Stimulated activated CD8-positive, alpha-beta memory T cell treated with anti-CD3 and anti-CD28 coated beads, Interleukin-15, amount 100 ng/mL, for 48 hours (primary cell): Measurements from ENCODE around the gene HOXA4.

Experiments used
- DNase-seq, 2 donors: peaks; one replicate each; pipeline ENCODE4 v3.0.0-alpha.2; 2020; ENCODE audit warnings: low read depth in 2 of 2

Gene HOXA4

GRCh38 chr7:27117887-27118491 lies 12.6 kb downstream of the HOXA4 start:
- DNase-seq, result no peak

DNA sequence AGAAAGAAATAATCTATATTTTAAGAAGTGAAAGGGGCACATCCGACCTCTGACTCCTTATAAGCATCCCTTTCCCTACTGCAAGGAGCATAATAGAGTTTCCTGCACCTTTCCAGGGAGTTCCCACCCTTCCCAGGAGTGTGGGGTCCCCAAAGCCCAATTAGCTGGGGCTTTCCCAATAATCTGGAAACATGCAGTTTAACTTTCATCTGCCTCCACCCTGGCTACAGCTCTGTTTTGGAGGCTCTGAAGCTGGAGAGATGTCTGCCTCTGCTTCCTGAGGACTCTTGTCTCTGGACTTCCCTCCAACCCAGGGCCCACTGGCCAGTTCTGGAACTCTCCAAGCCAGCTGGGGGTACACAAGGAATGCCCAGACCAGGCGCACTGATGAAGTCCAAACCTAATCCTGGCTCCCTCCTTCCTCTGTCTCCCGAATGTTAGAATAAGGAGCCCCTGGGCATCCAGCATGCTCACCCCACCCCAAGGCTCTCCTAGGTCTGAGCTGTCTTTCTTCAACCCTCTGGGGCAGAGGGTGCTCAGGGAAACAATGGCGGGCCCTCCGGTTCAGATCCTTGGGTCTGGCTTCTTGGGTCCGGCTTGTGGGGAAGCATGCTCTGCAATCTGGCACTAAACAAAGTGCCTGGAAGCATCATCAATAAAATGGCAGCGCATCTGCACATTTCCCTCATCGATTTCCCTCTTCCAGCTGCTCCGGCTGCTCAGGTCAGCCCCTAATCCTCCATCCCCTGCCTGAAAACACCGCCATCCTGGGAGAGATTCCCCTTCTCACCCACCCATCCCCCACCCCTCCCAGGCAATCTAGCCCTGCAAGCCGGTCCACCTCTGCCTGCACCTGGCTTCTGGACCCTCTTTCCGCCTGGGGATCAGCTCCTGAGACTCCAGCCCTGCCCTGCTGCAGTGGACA lies 13.3 kb downstream of the HOXA4 start:
- no peak for DNase-seq

DNA sequence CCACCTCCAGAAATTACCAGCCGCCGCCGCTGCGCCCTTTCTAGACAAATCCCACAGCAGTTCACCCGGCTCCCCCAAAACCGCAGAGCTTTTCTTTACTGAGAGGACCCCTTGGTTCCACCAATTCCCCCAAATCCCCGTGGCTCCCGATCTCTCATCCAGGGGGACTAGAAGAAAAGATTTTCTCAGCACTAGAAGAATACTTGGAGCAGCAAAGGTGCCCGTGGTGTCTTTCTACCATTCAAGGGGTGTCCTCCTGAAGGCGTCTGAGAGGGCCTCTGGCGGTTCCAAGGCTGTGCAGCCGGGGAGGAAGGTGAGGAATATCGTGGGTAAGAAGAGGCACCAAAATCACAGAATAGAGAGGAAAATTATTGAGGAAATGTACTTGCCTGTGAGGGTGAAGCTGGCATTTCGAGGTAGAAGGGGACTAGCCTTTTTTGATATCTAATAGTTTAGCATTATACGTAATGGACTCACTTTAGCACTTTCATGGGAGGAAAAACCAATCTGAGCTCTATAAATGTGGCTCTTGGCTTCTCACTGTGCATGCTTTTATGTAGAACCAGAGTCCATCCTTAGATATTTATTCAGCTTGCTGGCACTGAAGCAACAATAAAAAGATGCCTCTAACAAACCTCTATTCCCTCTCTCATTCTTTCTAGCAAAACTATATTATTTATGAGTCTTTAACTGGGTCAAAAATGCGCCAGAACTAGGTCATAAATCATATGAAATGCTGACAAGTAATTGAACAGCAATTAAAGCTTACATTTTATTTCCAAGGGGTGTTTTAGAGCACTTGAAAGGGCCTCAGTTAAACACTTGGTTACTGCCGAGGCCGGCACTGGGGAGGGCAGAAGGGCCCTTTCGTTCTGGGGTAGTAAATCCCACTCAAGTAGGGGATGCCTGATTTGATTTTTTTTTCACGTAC lies 14.3 kb downstream of the HOXA4 start:
- DNase-seq, result no peak

- no peak for DNase-seq
Observed at GRCh38 chr7:27115221-27116026, 15.1 kb downstream of the HOXA4 start.

DNA sequence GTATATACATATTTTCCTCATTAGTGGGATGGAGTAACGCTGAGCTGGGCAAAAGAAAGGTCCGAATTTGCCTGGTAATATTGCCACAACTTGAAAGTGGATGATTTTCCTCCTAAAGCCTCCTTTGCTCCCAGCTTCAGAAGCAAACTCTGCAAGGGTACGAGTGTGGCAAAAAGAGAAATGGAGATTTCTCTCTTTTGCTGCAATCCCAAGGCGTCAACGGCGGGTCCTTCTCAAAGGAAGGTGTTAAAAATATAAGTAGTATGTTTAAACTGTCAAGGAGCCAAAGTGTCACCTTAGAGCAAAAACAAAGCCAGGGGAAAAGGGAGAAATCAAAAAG lies 15.7 kb downstream of the HOXA4 start:
- no peak for DNase-seq

DNA sequence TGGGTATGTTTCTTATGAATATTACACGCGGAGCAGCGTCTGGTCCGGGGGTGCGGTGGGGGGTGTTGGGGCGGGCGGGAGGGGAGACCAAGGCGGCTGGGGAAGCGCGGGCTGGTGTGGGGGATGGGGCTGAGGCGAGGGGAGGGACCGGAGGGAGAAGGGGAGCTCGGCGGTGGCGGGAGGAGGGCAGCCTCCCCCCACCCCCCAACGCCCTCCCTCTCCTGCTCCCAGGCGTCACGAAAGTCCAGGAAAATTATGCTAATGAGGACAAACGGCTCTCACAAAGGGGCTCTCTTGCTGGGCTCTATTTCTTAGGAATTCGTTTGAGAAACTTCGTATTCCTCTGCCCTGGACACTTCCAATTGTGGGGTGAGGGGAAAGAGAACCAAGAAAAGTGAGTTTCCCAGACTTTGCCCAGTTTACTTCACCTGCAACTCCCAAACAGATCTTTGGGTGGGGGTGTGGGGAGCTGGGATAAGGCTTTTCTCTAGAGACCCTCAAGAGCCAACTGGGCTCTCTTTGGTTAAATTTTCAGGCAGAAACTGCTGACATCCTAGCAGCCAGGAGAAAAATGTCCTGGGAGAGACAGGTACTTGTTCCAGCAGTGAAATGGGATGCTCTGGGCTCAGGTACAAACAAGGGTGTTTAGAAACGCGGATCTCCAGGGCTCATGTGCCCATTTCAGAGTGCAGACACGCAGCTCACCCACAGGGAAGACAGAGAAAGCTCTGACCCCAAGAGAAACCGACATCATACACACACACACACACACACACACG lies 16.4 kb downstream of the HOXA4 start:
- no peak for DNase-seq

- no peak for DNase-seq
Observed at GRCh38 chr7:27112955-27113949, 17.3 kb downstream of the HOXA4 start.

DNA sequence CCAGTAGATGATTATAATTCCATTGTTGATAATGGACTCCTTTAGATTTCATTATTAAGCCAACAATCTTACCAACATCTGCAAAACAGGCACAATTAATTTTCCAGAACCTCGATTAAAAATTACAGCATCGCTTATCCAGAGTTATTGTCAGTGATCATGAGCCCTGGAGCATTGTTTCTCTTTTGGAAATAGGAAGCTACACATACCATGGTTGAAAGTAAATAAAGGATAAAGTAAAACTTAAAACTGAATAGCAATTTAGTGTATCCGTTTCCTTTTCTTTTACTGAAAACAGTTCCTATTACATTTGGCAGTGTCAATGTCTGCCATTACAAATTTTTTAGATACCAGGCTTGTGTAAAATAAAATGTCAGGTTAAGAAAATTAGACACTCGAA lies 18.2 kb downstream of the HOXA4 start:
- no peak for DNase-seq

DNA sequence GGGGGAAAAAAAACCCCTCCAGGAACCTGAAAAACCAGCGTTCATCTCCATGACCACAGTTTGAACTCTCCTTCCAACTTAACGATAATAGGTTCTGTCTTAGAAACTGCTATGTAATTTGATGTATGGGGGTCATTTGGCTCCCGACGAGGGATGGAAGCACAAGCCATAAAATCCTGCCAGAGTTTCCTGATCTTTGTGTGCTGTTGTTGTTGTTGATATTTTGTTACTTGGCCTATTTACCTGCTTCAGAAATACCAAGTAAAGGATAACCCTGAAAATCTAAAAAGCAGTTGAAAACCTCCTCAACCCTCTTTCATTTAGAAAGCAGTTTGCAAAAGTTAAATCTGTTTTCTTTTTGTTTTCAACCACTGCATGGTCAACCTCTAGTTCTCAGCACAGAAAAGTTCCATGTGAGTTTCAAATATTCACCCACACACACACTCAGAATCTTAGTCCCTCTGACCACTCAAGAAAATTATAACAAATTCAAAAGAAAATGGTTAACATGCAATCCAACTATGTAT lies 18.7 kb downstream of the HOXA4 start:
- DNase-seq, result no peak

- no peak for DNase-seq
Observed at GRCh38 chr7:27111042-27111750, 19.4 kb downstream of the HOXA4 start.

DNA sequence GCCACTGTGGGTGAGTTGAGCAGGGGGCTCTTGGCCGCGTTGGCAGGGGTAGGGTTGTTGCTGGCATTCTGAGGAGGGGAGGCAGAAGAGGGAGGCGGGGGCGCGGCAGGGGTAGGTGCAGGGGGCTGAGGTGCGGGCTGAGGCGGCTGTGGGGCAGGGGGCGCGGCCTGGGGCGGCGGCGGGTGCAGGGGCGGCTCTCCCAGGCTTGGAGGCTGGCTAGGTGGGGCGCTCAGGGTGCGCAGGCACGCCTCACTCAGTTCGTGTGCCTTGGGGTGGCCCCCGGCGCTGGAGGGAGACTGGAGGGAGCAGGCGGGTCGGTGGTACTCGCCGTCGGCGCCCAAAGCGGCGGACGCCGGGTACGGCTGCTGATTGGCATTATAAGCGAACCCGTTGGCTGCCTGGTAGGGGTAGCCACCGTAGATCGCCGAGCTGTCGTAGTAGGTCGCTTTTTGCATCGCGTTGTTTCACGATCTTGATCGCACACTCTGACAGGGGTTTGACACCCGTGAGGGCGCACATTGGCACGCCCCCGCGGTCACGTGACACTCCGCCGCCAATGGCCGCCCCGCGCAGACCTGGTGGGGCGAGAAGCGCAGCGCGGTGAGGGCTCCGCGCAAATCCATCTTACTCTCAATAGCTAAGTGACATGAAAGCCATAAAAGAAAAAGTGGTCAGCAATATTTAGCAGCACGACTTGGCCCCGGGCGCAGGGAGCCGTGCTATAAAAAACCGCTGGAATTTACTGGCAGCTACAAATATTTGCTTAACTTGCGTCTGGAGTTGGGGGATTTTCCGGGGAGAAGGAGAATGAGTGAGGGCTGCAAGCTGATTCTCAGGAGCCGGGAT lies 20.1 kb downstream of the HOXA4 start:
- DNase-seq, result no peak

DNA sequence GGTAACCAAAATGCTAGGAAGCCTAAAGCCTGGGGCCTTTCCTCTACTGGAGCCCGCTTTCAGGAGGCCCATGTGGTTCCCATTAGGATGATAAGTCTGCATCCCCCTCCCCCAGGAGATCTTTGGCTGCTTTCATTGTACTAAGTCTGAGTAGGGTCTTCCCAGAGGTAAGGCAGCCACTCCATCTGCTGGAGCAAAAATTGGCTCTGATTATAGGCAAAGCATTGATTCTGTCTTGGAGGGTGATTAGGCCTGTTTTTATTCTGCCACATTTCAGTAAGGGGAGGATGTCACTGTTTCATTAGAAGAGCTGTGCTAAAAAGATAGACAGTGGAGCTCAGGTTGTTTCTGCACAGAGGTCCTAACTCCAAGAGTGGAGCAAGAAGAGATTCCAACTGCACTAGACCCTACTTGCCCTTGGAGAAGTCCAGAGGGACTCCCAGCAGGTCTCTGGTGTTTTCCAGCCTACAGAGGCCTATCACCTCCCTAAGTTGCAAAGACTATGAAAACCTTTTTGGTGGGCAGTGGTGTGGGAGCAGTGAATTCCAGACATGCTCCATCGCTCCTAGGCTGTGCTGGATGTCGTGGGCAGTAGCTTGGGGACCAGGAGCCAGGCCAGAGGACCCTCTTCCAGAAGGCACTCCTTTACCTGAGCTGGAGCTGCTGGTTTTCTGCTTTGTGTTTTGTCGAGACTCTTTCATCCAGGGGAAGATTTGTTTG lies 20.9 kb downstream of the HOXA4 start:
- DNase-seq, result no peak

DNA sequence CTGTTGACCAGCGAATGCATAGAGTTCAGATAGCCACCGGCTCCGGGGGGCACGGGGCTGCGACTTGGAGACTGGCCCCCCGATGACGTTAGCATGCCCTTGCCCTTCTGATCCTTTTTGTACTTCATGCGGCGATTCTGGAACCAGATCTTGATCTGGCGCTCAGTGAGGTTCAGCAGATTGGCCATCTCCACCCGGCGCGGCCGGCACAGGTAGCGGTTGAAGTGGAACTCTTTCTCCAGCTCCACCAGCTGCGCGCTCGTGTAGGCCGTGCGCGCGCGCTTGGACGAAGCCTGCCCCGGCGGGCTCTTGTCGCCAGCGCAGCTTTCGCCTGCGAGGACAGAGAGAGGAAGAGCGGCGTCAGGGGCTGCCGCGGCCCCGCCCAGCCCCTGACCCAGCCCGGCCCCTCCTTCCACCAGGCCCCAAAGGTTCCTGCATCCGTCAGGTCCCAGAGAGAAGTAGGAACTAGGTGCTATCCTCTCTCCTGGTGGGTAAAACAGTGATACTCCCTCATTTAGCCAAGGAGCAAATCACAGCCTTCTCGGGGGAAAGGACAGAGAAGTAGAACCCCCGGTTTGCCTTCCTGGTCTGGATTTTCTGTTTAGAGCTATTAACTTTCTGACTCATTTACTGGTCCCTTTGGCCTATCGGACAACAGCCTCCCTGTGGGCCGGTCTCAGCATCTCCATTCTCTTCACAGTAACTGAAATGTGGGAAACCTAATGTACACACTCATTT lies 22.0 kb downstream of the HOXA4 start:
- DNase-seq, result no peak

- DNase-seq, result no peak
Observed at GRCh38 chr7:27107391-27108381, 22.9 kb downstream of the HOXA4 start.

DNA sequence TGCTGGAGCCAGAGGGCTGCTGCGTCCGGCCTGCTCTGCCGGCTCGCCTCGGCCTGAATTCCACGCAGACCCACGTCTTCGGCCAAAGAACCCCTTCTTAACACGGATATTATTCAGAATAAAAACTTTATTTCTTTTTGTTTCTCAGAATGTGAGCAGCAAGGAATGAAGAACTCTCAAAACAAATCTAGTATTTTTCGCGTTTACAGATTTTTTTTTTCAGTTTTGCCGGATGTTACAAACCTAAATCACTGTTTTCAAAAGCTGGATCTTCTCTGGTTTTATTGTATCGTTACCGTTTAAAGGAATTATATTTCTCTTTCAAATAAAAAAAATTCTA lies 23.7 kb downstream of the HOXA4 start:
- no peak for DNase-seq
